Neuronal stem cell (in vitro differentiated cells): ENCODE results near the gene CLEC16A.

Experiments
- DNase-seq: peaks from one replicate; pipeline ENCODE4 v3.0.0-alpha.2; 2013; ENCODE audit warnings: low spot score
- H2AFZ ChIP-seq: one replicate; pipeline ENCODE4 v1.6.1; 2013; ENCODE audit warnings: mild to moderate bottlenecking, low read length, inconsistent platforms
- H2AK5ac ChIP-seq: 2 replicates; pipeline ENCODE4 v1.6.1; 2013; ENCODE audit warnings: low read depth, mild to moderate bottlenecking, inconsistent platforms, low read length, moderate library complexity, mixed read lengths
- H2BK120ac ChIP-seq: 2 replicates; pipeline ENCODE4 v1.6.1; 2013; ENCODE audit warnings: low read depth, mild to moderate bottlenecking, inconsistent platforms, low read length, moderate library complexity, mixed read lengths
- H2BK12ac ChIP-seq: one replicate; pipeline ENCODE4 v1.6.1; 2013; ENCODE audit warnings: low read length, inconsistent platforms
- H2BK15ac ChIP-seq: 2 replicates; pipeline ENCODE4 v1.6.1; 2013; ENCODE audit warnings: mild to moderate bottlenecking, low read length, inconsistent platforms, mixed read lengths
- H2BK5ac ChIP-seq: one replicate; pipeline ENCODE4 v1.6.1; 2013; ENCODE audit warnings: inconsistent platforms, mild to moderate bottlenecking, low read length, moderate library complexity
- H3K14ac ChIP-seq: one replicate; pipeline ENCODE4 v1.6.1; 2013; ENCODE audit warnings: low read length, inconsistent platforms
- H3K18ac ChIP-seq: 2 replicates; pipeline ENCODE4 v1.6.1; 2013; ENCODE audit warnings: low read length, inconsistent platforms
- H3K23ac ChIP-seq: 2 replicates; pipeline ENCODE4 v1.6.1; 2013; ENCODE audit warnings: low read depth, mild to moderate bottlenecking, mixed read lengths, low read length, inconsistent platforms; ENCODE audit not compliant: poor library complexity
- H3K27ac ChIP-seq: replicated peaks from 3 replicates; pipeline ENCODE4 v1.5.1; 2013; ENCODE audit warnings: low read length, inconsistent platforms
- H3K27me3 ChIP-seq, 3 experiments: 2 replicates each; pipeline ENCODE4 v1.6.1; 2013; ENCODE audit warnings: low read length in 3 of 3, mild to moderate bottlenecking in 2 of 3, inconsistent platforms in 1 of 3, low read depth in 1 of 3, mixed read lengths in 1 of 3, moderate library complexity in 1 of 3; ENCODE audit not compliant: control insufficient read depth in 3 of 3, insufficient read depth in 3 of 3
- H3K36me3 ChIP-seq, 2 donors: replicated peaks in 1 of 2; 2 replicates each; pipeline ENCODE4 v1.6.1; 2013; ENCODE audit warnings: low read length in 2 of 2; ENCODE audit not compliant: control insufficient read depth in 2 of 2, insufficient read depth in 2 of 2
- H3K4ac ChIP-seq: 2 replicates; pipeline ENCODE4 v1.6.1; 2013; ENCODE audit warnings: inconsistent platforms, mild to moderate bottlenecking, low read length, moderate library complexity
- H3K4me1 ChIP-seq, 2 donors: 1 replicate in 1 of 2; 2 replicates in 1 of 2; pipeline ENCODE4 v1.6.1; 2013; ENCODE audit warnings: low read length in 2 of 2, low read depth in 1 of 2; ENCODE audit not compliant: control insufficient read depth in 2 of 2, insufficient read depth in 1 of 2
- H3K4me2 ChIP-seq: one replicate; pipeline ENCODE4 v1.6.1; 2013; ENCODE audit warnings: mild to moderate bottlenecking, low read length, inconsistent platforms; ENCODE audit not compliant: insufficient read depth, poor library complexity, severe bottlenecking
- H3K4me3 ChIP-seq, 2 donors: 2 replicates each; pipeline ENCODE4 v1.5.1; 2013; ENCODE audit warnings: low read length in 2 of 2, mild to moderate bottlenecking in 2 of 2, inconsistent platforms in 1 of 2, moderate library complexity in 1 of 2
- H3K79me1 ChIP-seq: one replicate; pipeline ENCODE4 v1.6.1; 2013; ENCODE audit warnings: low read depth, mild to moderate bottlenecking, inconsistent platforms, low read length, moderate library complexity
- H3K9ac ChIP-seq: one replicate; pipeline ENCODE4 v1.6.1; 2013; ENCODE audit warnings: mild to moderate bottlenecking, low read depth, low read length, inconsistent platforms; ENCODE audit not compliant: poor library complexity
- H3K9me3 ChIP-seq, 2 donors: replicated peaks in 1 of 2; 2 replicates each; pipeline versions ENCODE3 to v1.6.1; 2013; ENCODE audit warnings: low read length in 2 of 2, mild to moderate bottlenecking in 2 of 2, inconsistent platforms in 1 of 2, low read depth in 1 of 2, mixed read lengths in 1 of 2, moderate library complexity in 1 of 2; ENCODE audit not compliant: control insufficient read depth in 2 of 2, insufficient read depth in 1 of 2
- H4K8ac ChIP-seq: one replicate; pipeline ENCODE4 v1.6.1; 2013; ENCODE audit warnings: low read depth, mild to moderate bottlenecking, inconsistent platforms, low read length, moderate library complexity
- H4K91ac ChIP-seq: one replicate; pipeline ENCODE4 v1.6.1; 2013; ENCODE audit warnings: low read length, low read depth, mild to moderate bottlenecking, inconsistent platforms; ENCODE audit not compliant: poor library complexity
- WGBS, 2 donors: extraction: QIAGEN DNeasy Blood & Tissue Kit; methylation state at CpG; one replicate each; pipeline ENCODE4 v1.1.7; 2013; ENCODE audit warnings: missing lambda C conversion rate in 2 of 2, mixed read lengths in 1 of 2; ENCODE audit not compliant: insufficient read length in 2 of 2, insufficient replicate concordance in 1 of 2; ENCODE audit errors: extremely low coverage in 2 of 2; 5-methylcytosine and 5-hydroxymethylcytosine counted together

Gene CLEC16A

GRCh38 chr16:11162586-11163268 lies 218.4 kb downstream of the CLEC16A start:
- Histone ChIP-seq H4K91ac (no peak overlapping the region), H2BK12ac (no peak overlapping the region), H3K18ac (no peak overlapping the region), H3K4me2 (no peak overlapping the region), H2AFZ (no peak overlapping the region), H3K4me1 (peaks cover 10 to 14% of the 10 kb centered on the region in 2 donors), H3K9me3 (no peaks in the 10 kb centered on the region), H3K4ac (no peak overlapping the region), H3K4me3 (no peak overlapping the region), H3K36me3 (peaks cover 0 to 5% of the 10 kb centered on the region in 2 donors), H3K23ac (peak overlapping the region; percentile 57), H4K8ac (no peak overlapping the region), H3K79me1 (no peaks in the 10 kb centered on the region), H3K14ac (no peak overlapping the region), H2AK5ac (no peak overlapping the region), H2BK120ac (no peak overlapping the region), H2BK5ac (no peak overlapping the region), H2BK15ac (no peak overlapping the region), H3K9ac (no peak overlapping the region), H3K27me3 (no peaks in the 10 kb centered on the region), H3K27ac (no peak overlapping the region)
- DNase-seq: no peak
- WGBS, 2 donors: no CpG with 5 or more reads among the region's 9 CpGs

- Histone ChIP-seq H3K4me3 (no peak overlapping the region), H3K4ac (no peak overlapping the region), H3K79me1 (no peaks in the 10 kb centered on the region), H3K14ac (no peak overlapping the region), H2BK120ac (no peak overlapping the region), H3K18ac (no peak overlapping the region), H4K91ac (no peak overlapping the region), H3K9ac (no peak overlapping the region), H3K23ac (no peak overlapping the region), H2AK5ac (no peak overlapping the region), H3K4me2 (no peak overlapping the region), H3K4me1 (peaks cover 9 to 10% of the 10 kb centered on the region in 2 donors), H2BK15ac (no peak overlapping the region), H3K36me3 (peaks cover 0 to 5% of the 10 kb centered on the region in 2 donors), H2AFZ (no peak overlapping the region), H2BK12ac (no peak overlapping the region), H3K9me3 (no peaks in the 10 kb centered on the region), H3K27me3 (no peaks in the 10 kb centered on the region), H2BK5ac (no peak overlapping the region), H3K27ac (no peak overlapping the region), H4K8ac (no peak overlapping the region)
- no CpG with 5 or more reads among the region's 15 CpGs for WGBS, 2 donors
- no peak for DNase-seq
These were observed 219.4 kb downstream of the CLEC16A start for GRCh38 chr16:11163761-11164261.

DNA sequence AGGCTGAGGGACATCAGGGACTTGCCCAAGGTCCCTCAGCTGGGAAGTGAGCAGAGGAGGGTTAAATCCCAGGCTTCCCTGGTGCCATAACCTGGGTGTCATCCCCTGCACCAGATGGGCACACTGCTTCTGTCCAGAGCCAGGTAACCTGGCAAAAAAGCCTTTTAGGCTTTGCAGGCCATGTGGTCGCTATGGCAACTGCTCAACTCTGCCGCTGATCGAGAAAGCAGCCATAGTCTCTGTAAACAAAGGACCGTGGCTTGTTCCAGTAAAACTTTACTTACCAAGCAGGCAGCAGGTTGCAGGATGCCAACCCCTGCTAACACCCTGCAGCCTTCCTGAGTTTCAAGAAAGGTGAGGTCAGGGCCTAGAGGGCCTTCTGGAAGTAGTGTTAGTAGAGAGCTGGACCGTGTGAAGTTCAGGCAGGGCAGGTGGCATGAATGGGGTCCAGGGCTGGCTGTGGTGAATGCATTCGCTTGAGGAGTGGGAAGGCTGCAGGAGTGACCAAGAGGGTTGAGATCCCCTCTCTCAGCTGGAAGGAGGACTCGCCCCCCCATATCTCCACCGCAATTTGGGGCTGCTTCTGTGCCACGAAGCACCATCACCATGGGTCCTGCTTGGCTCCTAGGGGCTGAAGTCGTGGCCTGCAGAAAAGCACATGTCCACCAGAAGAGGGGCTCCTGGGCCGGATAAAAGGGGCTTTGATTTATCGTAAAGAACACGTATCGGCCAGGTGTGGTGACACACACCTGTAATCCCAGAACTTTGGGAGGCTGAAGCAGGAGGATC lies 220.3 kb downstream of the CLEC16A start:
- no peak overlapping the region for H3K4me2 ChIP-seq
- no peak overlapping the region for H4K91ac ChIP-seq
- no peaks in the 10 kb centered on the region for H3K27me3 ChIP-seq
- no peak overlapping the region for H4K8ac ChIP-seq
- no peak overlapping the region for H3K14ac ChIP-seq
- H3K4me3 ChIP-seq: no peak overlapping the region
- H2AK5ac ChIP-seq: no peak overlapping the region
- no CpG with 5 or more reads among the region's 14 CpGs for WGBS, 2 donors
- no peak overlapping the region for H2BK15ac ChIP-seq
- peak overlapping the region; percentile 90 for H3K18ac ChIP-seq
- no peak overlapping the region for H2AFZ ChIP-seq
- DNase-seq: peak; percentile 12
- H3K9ac ChIP-seq: no peak overlapping the region
- peaks cover 0 to 5% of the 10 kb centered on the region in 2 donors for H3K36me3 ChIP-seq
- H3K4me1 ChIP-seq: peaks cover 9 to 10% of the 10 kb centered on the region in 2 donors
- H3K79me1 ChIP-seq: no peaks in the 10 kb centered on the region
- H3K4ac ChIP-seq: no peak overlapping the region
- no peaks in the 10 kb centered on the region for H3K9me3 ChIP-seq
- H2BK12ac ChIP-seq: no peak overlapping the region
- no peak overlapping the region for H2BK120ac ChIP-seq
- no peak overlapping the region for H3K23ac ChIP-seq
- no peak overlapping the region for H3K27ac ChIP-seq
- H2BK5ac ChIP-seq: peak overlapping the region; percentile 11

- WGBS, 2 donors: no CpG with 5 or more reads among the region's 4 CpGs
- no peaks in the 10 kb centered on the region for H3K79me1 ChIP-seq
- no peak for DNase-seq
These were observed 221.0 kb downstream of the CLEC16A start for GRCh38 chr16:11165349-11165748.

More at GRCh38 chr16:11165349-11165748, 221.0 kb downstream of the CLEC16A start:
- Histone ChIP-seq H3K36me3 (peaks cover 0 to 5% of the 10 kb centered on the region in 2 donors), H3K27me3 (no peaks in the 10 kb centered on the region), H3K18ac (no peak overlapping the region), H2AK5ac (no peak overlapping the region), H4K8ac (no peak overlapping the region), H4K91ac (no peak overlapping the region), H2BK12ac (no peak overlapping the region), H3K14ac (no peak overlapping the region), H3K9ac (no peak overlapping the region), H2AFZ (no peak overlapping the region), H3K4me1 (peaks cover 9 to 10% of the 10 kb centered on the region in 2 donors), H3K4me2 (no peak overlapping the region), H2BK120ac (no peak overlapping the region), H3K23ac (peak overlapping the region; percentile 17), H2BK15ac (no peak overlapping the region), H3K4ac (no peak overlapping the region), H2BK5ac (no peak overlapping the region), H3K4me3 (no peak overlapping the region), H3K27ac (no peak overlapping the region), H3K9me3 (no peaks in the 10 kb centered on the region)
